Type B pancreatic cell (in vitro differentiated cells): ENCODE measurements around the gene ZRANB3. TPM values are rescaled to one million over a fixed set of nuclear protein-coding genes. Genes with fewer than 3 reads are reported as not detected.

ENCODE experiments used
- DNase-seq: peaks from one replicate; pipeline ENCODE4 v3.0.0; 2021; ENCODE audit warnings: mixed read lengths; ENCODE audit not compliant: unreplicated experiment; ENCODE audit errors: extremely low spot score
- H3K27ac Mint-ChIP-seq: 2 replicates; pipeline ENCODE4 v1.8.0; 2021; ENCODE audit warnings: mild to moderate bottlenecking, mixed read lengths
- H3K27me3 Mint-ChIP-seq: 2 replicates; pipeline ENCODE4 v1.8.0; 2021; ENCODE audit warnings: mixed read lengths
- H3K36me3 Mint-ChIP-seq: 2 replicates; pipeline ENCODE4 v1.8.0; 2021; ENCODE audit warnings: mixed read lengths
- H3K4me1 Mint-ChIP-seq: one replicate; pipeline ENCODE4 v1.8.0; 2021; ENCODE audit warnings: mixed read lengths; ENCODE audit not compliant: unreplicated experiment
- H3K4me3 Mint-ChIP-seq: 2 replicates; pipeline ENCODE4 v1.8.0; 2021; ENCODE audit warnings: mild to moderate bottlenecking, mixed read lengths
- H3K9me3 Mint-ChIP-seq: 2 replicates; pipeline ENCODE4 v1.8.0; 2021; ENCODE audit warnings: mixed read lengths
- CTCF ChIP-seq: fragments of 200-600 bp; sonication (generic); conservative IDR thresholded peaks from 2 replicates; pipeline ENCODE4 v1.5.0; 2021; ENCODE audit warnings: antibody characterized with exemption, mild to moderate bottlenecking
- total RNA-seq: library from RNA; stranded (reverse); gene quantifications from 2 replicates; pipeline ENCODE4 v1.2.1, GENCODE V29; 2021; ENCODE audit warnings: low replicate concordance

The ZRANB3 gene
- total RNA-seq, 1 donor from 2014 or later = 15.8 TPM

- Mint-ChIP-seq H3K27ac (no peak overlapping the region), H3K27me3 (no peaks in the 10 kb centered on the region), H3K9me3 (no peaks in the 10 kb centered on the region), H3K36me3 (no peaks in the 10 kb centered on the region), H3K4me3 (no peak overlapping the region), H3K4me1 (peaks cover 9% of the 10 kb centered on the region)
- no peak for TF ChIP-seq CTCF
- no peak for DNase-seq
Observed at GRCh38 chr2:135186054-135186453, 345.0 kb downstream of the ZRANB3 start.

GRCh38 chr2:135183822-135184221 is 347.2 kb downstream of the ZRANB3 start:
- no peak overlapping the region for H3K4me3 Mint-ChIP-seq
- no peaks in the 10 kb centered on the region for H3K36me3 Mint-ChIP-seq
- DNase-seq = no peak
- H3K27ac Mint-ChIP-seq = no peak overlapping the region
- no peak for TF ChIP-seq CTCF
- peaks cover 9% of the 10 kb centered on the region for H3K4me1 Mint-ChIP-seq
- no peaks in the 10 kb centered on the region for H3K9me3 Mint-ChIP-seq
- H3K27me3 Mint-ChIP-seq = no peaks in the 10 kb centered on the region

GRCh38 chr2:135182601-135183000 is 348.4 kb downstream of the ZRANB3 start:
- H3K36me3 Mint-ChIP-seq = peaks cover 2% of the 10 kb centered on the region
- no peak overlapping the region for H3K27ac Mint-ChIP-seq
- peaks cover 9% of the 10 kb centered on the region for H3K4me1 Mint-ChIP-seq
- H3K27me3 Mint-ChIP-seq = no peaks in the 10 kb centered on the region
- H3K9me3 Mint-ChIP-seq = peaks cover 3% of the 10 kb centered on the region
- no peak for TF ChIP-seq CTCF
- H3K4me3 Mint-ChIP-seq = no peak overlapping the region
- DNase-seq = no peak

GRCh38 chr2:135182190-135182589 is 348.8 kb downstream of the ZRANB3 start:
- H3K4me3 Mint-ChIP-seq = no peak overlapping the region
- DNase-seq = no peak
- no peak for TF ChIP-seq CTCF
- peaks cover 3% of the 10 kb centered on the region for H3K9me3 Mint-ChIP-seq
- H3K27ac Mint-ChIP-seq = no peak overlapping the region
- H3K4me1 Mint-ChIP-seq = peaks cover 9% of the 10 kb centered on the region
- no peaks in the 10 kb centered on the region for H3K27me3 Mint-ChIP-seq
- H3K36me3 Mint-ChIP-seq = peaks cover 4% of the 10 kb centered on the region

- Mint-ChIP-seq H3K36me3 (peaks cover 23% of the 10 kb centered on the region), H3K4me3 (no peak overlapping the region), H3K27me3 (no peaks in the 10 kb centered on the region), H3K9me3 (peaks cover 7% of the 10 kb centered on the region), H3K4me1 (peaks cover 9% of the 10 kb centered on the region), H3K27ac (no peak overlapping the region)
- TF ChIP-seq CTCF = no peak
- DNase-seq = no peak
Observed at GRCh38 chr2:135179689-135180088, 351.3 kb downstream of the ZRANB3 start.

- Mint-ChIP-seq H3K36me3 (peaks cover 43% of the 10 kb centered on the region), H3K4me1 (no peaks in the 10 kb centered on the region), H3K27me3 (no peaks in the 10 kb centered on the region), H3K4me3 (no peak overlapping the region), H3K27ac (no peak overlapping the region), H3K9me3 (peaks cover 7% of the 10 kb centered on the region)
- no peak for DNase-seq
- no peak for TF ChIP-seq CTCF
Observed at GRCh38 chr2:135175177-135175576, 355.8 kb downstream of the ZRANB3 start.
